Endothelial cell of umbilical vein (primary cell): Measurements from ENCODE around the gene TRDN. TPM values are rescaled to one million over a fixed set of nuclear protein-coding genes. Genes with fewer than 3 reads are reported as not detected.

Experiments used
- BruUV-seq: library from RNA; stranded (reverse); fragments of 400-500 nt; replicated peaks from 2 replicates; lab custom pipeline; 2021; lab: Mats Ljungman, UMichigan
- CTCF ChIA-PET: fragments of 300-600, 350-600 bp; sonication (Branson Sonifier 250); formaldehyde crosslinking; loops from one replicate; lab custom pipeline; 2021; ENCODE audit warnings: antibody characterized with exemption, inconsistent platforms; lab: Charles Lee
- POLR2A ChIA-PET: fragments of 300-600, 350-600 bp; sonication (Branson Sonifier 250); formaldehyde crosslinking; loops from one replicate; lab custom pipeline; 2021; ENCODE audit warnings: antibody characterized with exemption, inconsistent platforms; lab: Charles Lee
- DNase-seq: peaks from one replicate; pipeline ENCODE4 v3.0.0-alpha.2; 2011; ENCODE audit warnings: low read depth, low spot score
- FAIRE-seq: peaks from 2 replicates; lab custom pipeline; 2011; peaks lifted over from hg19 to GRCh38; lab: Jason Lieb, UNC
- H2AFZ ChIP-seq: 2 replicates; pipeline ENCODE4 v1.6.0; 2012; ENCODE audit warnings: low read depth, low read length, control low read depth, inconsistent platforms
- H3K27ac ChIP-seq: 2 replicates; pipeline ENCODE4 v1.5.1; 2011; ENCODE audit warnings: low read depth, mild to moderate bottlenecking, control low read depth, low read length, moderate library complexity; ENCODE audit not compliant: insufficient read depth
- H3K27me3 ChIP-seq, 2 experiments: 2 replicates each; pipeline versions ENCODE4 v1.6.0 to v1.6.1; 2011; ENCODE audit warnings: low read length in 2 of 2, mixed read lengths in 1 of 2; ENCODE audit not compliant: control insufficient read depth in 2 of 2, insufficient read depth in 2 of 2
- H3K36me3 ChIP-seq, 2 experiments: 2 replicates in 1 of 2; 3 replicates in 1 of 2; pipeline ENCODE4 v1.5.1; 2011; ENCODE audit warnings: low read length in 2 of 2, mild to moderate bottlenecking in 1 of 2, moderate library complexity in 1 of 2; ENCODE audit not compliant: control insufficient read depth in 2 of 2, insufficient read depth in 2 of 2; ENCODE audit errors: extremely low read depth in 1 of 2
- H3K4me1 ChIP-seq: 3 replicates; pipeline ENCODE4 v1.5.1; 2011; ENCODE audit warnings: mild to moderate bottlenecking, low read length; ENCODE audit not compliant: control insufficient read depth, insufficient read depth; ENCODE audit errors: extremely low read depth
- H3K4me2 ChIP-seq: 2 replicates; pipeline ENCODE4 v1.6.1; 2011; ENCODE audit warnings: low read length, control low read depth, mixed read lengths; ENCODE audit not compliant: insufficient read depth
- H3K4me3 ChIP-seq, 3 experiments: fragments of 200-600 bp in 1 of 3; sonication (generic), shearing (Covaris generic) in 1 of 3; replicated peaks in 1 of 3; 2 replicates each; pipeline ENCODE4 v1.5.1; 2011 to 2016; ENCODE audit warnings: control low read depth in 3 of 3, low read length in 3 of 3, mild to moderate bottlenecking in 2 of 3, inconsistent platforms in 1 of 3, low read depth in 1 of 3, moderate library complexity in 1 of 3; ENCODE audit not compliant: insufficient read depth in 1 of 3
- H3K79me2 ChIP-seq: 2 replicates; pipeline ENCODE4 v1.6.0; 2012; ENCODE audit warnings: low read length, inconsistent platforms; ENCODE audit not compliant: control insufficient read depth, insufficient read depth
- H3K9ac ChIP-seq: replicated peaks from 2 replicates; pipeline ENCODE3; 2011; ENCODE audit warnings: low read length, control low read depth; ENCODE audit not compliant: insufficient read depth; ENCODE audit errors: extremely low read depth
- H3K9me1 ChIP-seq: replicated peaks from 3 replicates; pipeline ENCODE4 v1.6.0; 2011; ENCODE audit warnings: mild to moderate bottlenecking, low read length; ENCODE audit not compliant: control insufficient read depth, insufficient read depth; ENCODE audit errors: extremely low read depth
- H3K9me3 ChIP-seq: replicated peaks from 2 replicates; pipeline ENCODE4 v1.5.1; 2012; ENCODE audit warnings: low read length, inconsistent platforms; ENCODE audit not compliant: control insufficient read depth, insufficient read depth
- H4K20me1 ChIP-seq: replicated peaks from 2 replicates; pipeline ENCODE3; 2011; ENCODE audit warnings: mild to moderate bottlenecking, low read length; ENCODE audit not compliant: control insufficient read depth, insufficient read depth; ENCODE audit errors: extremely low read depth
- FOS ChIP-seq: IDR thresholded peaks from 2 replicates; pipeline ENCODE4 v1.6.1; 2011; ENCODE audit warnings: mild to moderate bottlenecking, low read length, moderate library complexity, borderline replicate concordance; ENCODE audit not compliant: insufficient read depth
- GATA2 ChIP-seq: IDR thresholded peaks from 2 replicates; pipeline ENCODE4 v1.7.0; 2011; ENCODE audit warnings: low read depth, mild to moderate bottlenecking, moderate library complexity, mixed read lengths, low read length; ENCODE audit not compliant: insufficient read length, insufficient read depth
- JUN ChIP-seq: IDR thresholded peaks from 2 replicates; pipeline ENCODE4 v1.6.1; 2011; ENCODE audit warnings: borderline replicate concordance, low read depth; ENCODE audit not compliant: insufficient read length, insufficient read depth
- POLR2A ChIP-seq: IDR thresholded peaks from 2 replicates; pipeline ENCODE4 v1.6.1; 2012; ENCODE audit warnings: low read depth, mild to moderate bottlenecking, control low read depth, low read length
- POLR2AphosphoS5 ChIP-seq: IDR thresholded peaks from 2 replicates; pipeline ENCODE4 v1.6.1; 2012; ENCODE audit warnings: low read depth, mild to moderate bottlenecking, control low read depth, low read length, moderate library complexity; ENCODE audit not compliant: insufficient read depth
- dilution Hi-C: fragments of 300-500 bp; cut with MboI; formaldehyde crosslinking; loops from one replicate; pipeline ENCODE4 v1.15.0; 2019; ENCODE audit warnings: low sequenced_read_pairs; ENCODE audit not compliant: extremely low pct_ligation_motif_present
- intact Hi-C: fragments of 100-400 bp; cut with micrococcal nuclease; formaldehyde crosslinking; loops from one replicate; pipeline ENCODE4 v1.10.0; 2022
- polyA plus RNA-seq, 4 experiments: library from polyadenylated mRNA; depleted of rRNA in 3 of 4; stranded (reverse) in 3 of 4; unstranded in 1 of 4; fragments of >200 nt; gene quantifications; 2 replicates each; pipeline versions ENCODE4 v1.2.1 to v1.2.3, GENCODE V29; 2011 to 2012; ENCODE audit warnings: missing spikeins in 1 of 4
- total RNA-seq: library from RNA; stranded (reverse); gene quantifications from 2 replicates; pipeline ENCODE4 v1.2.3, GENCODE V29; 2021
- TF ChIP-seq, protein P1 (sequence below): IDR thresholded peaks from 2 replicates; pipeline ENCODE4 v1.6.1; 2011; ENCODE audit not compliant: insufficient read depth, insufficient read length
- TF ChIP-seq, protein P2 (sequence below), 2 donors: IDR thresholded peaks; 1 replicate in 1 of 2; 2 replicates in 1 of 2; pipeline ENCODE4 v1.5.1; 2011; ENCODE audit warnings: low read length in 2 of 2, mild to moderate bottlenecking in 2 of 2, moderate library complexity in 2 of 2, control low read depth in 1 of 2, inconsistent platforms in 1 of 2, low read depth in 1 of 2; ENCODE audit not compliant: insufficient read depth in 1 of 2; ENCODE audit errors: extremely low read depth in 1 of 2

Gene TRDN
- total and polyA plus RNA-seq, 2 donors (not counting 3 experiments of a cell fraction or from before 2014, with no cell fraction given) = not detected

DNA sequence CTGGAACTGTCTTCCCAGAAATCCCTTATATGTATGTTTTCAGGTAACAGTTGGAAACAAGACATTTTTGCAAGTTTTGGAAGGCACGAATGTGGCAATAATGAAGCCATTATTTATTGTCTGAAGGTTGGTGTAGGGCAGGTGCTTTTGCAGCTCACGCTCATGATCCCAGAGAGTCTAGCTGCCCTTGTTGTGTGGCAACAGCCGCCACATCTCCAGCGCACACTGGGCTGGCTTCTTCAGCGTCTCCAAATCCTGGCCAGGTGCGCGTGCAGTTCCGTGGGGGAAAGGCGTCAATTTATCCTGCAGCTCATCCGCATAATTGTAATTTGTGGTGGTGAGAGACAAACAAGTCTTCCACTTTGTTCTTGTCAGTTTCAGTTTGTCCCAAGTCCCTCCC, 71.2 kb downstream of the TRDN start:
- DNase-seq = no peak
- Histone ChIP-seq H3K4me2 (no peak overlapping the region), H3K4me1 (no peaks in the 10 kb centered on the region), H2AFZ (no peak overlapping the region), H3K9ac (no peak overlapping the region), H4K20me1 (no peaks in the 10 kb centered on the region), H3K79me2 (no peaks in the 10 kb centered on the region), H3K27ac (no peak overlapping the region), H3K27me3 (peaks cover 8 to 13% of the 10 kb centered on the region in 2 experiments), H3K4me3 (no peak overlapping the region), H3K9me3 (no peaks in the 10 kb centered on the region), H3K9me1 (no peaks in the 10 kb centered on the region), H3K36me3 (no peaks in the 10 kb centered on the region)
- dilution Hi-C loops (no loop called here), intact Hi-C loops (no loop called here)
- BruUV-seq = no TSS peak
- ChIA-PET CTCF (no interaction called here), POLR2A (no interaction called here)
- TF ChIP-seq POLR2AphosphoS5 (no peak), GATA2 (no peak), JUN (no peak), FOS (no peak)
- TF ChIP-seq, protein P1, sequence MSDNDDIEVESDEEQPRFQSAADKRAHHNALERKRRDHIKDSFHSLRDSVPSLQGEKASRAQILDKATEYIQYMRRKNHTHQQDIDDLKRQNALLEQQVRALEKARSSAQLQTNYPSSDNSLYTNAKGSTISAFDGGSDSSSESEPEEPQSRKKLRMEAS = no peak
- no peak for FAIRE-seq

DNA sequence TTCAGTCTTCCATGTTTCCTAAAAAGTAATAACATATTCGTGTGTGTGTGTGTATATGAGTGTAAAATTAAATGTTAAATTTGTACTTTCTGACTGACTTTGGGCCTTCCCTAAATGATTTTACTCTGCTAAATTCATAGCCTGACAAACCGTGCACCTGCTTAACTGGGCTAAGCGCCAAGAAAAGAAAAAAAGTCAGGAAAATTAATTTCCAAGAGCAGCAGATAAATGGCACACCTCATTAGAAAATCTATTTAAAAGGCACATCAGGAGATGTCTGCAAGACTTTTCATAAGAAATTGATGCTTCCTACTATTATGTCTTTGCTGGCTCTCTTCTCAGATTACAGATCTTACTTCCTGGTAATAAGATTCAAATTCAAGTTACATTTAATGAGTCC, 72.4 kb downstream of the TRDN start:
- no peak overlapping the region for H3K4me3 ChIP-seq
- ChIA-PET CTCF (no interaction called here), POLR2A (no interaction called here)
- H4K20me1 ChIP-seq = no peaks in the 10 kb centered on the region
- no peak for FAIRE-seq
- dilution Hi-C loops = no loop called here
- H2AFZ ChIP-seq = no peak overlapping the region
- H3K27ac ChIP-seq = no peak overlapping the region
- H3K4me2 ChIP-seq = no peak overlapping the region
- peaks cover 10 to 11% of the 10 kb centered on the region in 2 experiments for H3K27me3 ChIP-seq
- H3K79me2 ChIP-seq = no peaks in the 10 kb centered on the region
- TF ChIP-seq POLR2A (no peak), JUN (no peak)
- TF ChIP-seq, protein P2, sequence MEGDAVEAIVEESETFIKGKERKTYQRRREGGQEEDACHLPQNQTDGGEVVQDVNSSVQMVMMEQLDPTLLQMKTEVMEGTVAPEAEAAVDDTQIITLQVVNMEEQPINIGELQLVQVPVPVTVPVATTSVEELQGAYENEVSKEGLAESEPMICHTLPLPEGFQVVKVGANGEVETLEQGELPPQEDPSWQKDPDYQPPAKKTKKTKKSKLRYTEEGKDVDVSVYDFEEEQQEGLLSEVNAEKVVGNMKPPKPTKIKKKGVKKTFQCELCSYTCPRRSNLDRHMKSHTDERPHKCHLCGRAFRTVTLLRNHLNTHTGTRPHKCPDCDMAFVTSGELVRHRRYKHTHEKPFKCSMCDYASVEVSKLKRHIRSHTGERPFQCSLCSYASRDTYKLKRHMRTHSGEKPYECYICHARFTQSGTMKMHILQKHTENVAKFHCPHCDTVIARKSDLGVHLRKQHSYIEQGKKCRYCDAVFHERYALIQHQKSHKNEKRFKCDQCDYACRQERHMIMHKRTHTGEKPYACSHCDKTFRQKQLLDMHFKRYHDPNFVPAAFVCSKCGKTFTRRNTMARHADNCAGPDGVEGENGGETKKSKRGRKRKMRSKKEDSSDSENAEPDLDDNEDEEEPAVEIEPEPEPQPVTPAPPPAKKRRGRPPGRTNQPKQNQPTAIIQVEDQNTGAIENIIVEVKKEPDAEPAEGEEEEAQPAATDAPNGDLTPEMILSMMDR (IDR thresholded peaks at IDR 0.05; ENCODE audit: extremely low read depth in 1 of 2, insufficient read depth in 1 of 2, low read depth in 1 of 2, low read length in 2 of 2) = no peak
- BruUV-seq = no TSS peak
- H3K9me1 ChIP-seq = no peaks in the 10 kb centered on the region
- H3K36me3 ChIP-seq = no peaks in the 10 kb centered on the region
- no peak for DNase-seq
- intact Hi-C loops = no loop called here
- no peak overlapping the region for H3K9ac ChIP-seq
- H3K4me1 ChIP-seq = no peaks in the 10 kb centered on the region
- H3K9me3 ChIP-seq = no peaks in the 10 kb centered on the region
